ENCODE data around the gene ZNF865. TPM values are rescaled to one million over a fixed set of nuclear protein-coding genes. Genes with fewer than 3 reads are reported as not detected.
"Not testable (repeated sequence)": the region's sequence is repeated elsewhere in the genome, so short reads cannot be mapped to it uniquely, and the experiment has no call there.

ZNF865 gene
- total RNA-seq, 1 experiment from 2014 or later: 16.2 TPM

GRCh38 chr19:55567708-55568328 is 37.6 kb upstream of the ZNF865 start:
- H3K79me2 ChIP-seq (ENCODE audit: insufficient read depth, low read length): no peaks in the 10 kb centered on the region
- no peaks in the 10 kb centered on the region for H3K27me3 ChIP-seq (ENCODE audit: insufficient read depth, low read length)
- no peak overlapping the region for H3K9ac ChIP-seq (ENCODE audit: low read length)
- ATAC-seq (no peak), DNase-seq (ENCODE audit: low read depth, low spot score) (no peak)
- H3K4me3 ChIP-seq (replicated peaks in 1 of 2; ENCODE audit: low read depth in 1 of 2, low read length in 2 of 2): no peak overlapping the region
- H3K9me2 ChIP-seq (ENCODE audit: insufficient read depth): no peaks in the 10 kb centered on the region
- no peaks in the 10 kb centered on the region for H3K9me3 ChIP-seq (ENCODE audit: control insufficient read depth in 1 of 2, insufficient read depth in 1 of 2, low read depth in 1 of 2, low read length in 2 of 2)
- POLR2A ChIA-PET: no interaction called here
- BruUV-seq (replicated peaks): no TSS peak
- intact Hi-C loops (cut with micrococcal nuclease): no loop called here
- H3K4me2 ChIP-seq (ENCODE audit: low read length): no peak overlapping the region
- H4K20me1 ChIP-seq (ENCODE audit: insufficient read depth): no peaks in the 10 kb centered on the region
- H3K36me3 ChIP-seq (ENCODE audit: control insufficient read depth in 1 of 2, insufficient read depth in 2 of 2, low read length in 2 of 2): no peaks in the 10 kb centered on the region
- RAD21 ChIA-PET (ENCODE audit: low non-redundant PET in 1 of 2, low total read pairs in 2 of 2, uncharacterized antibody in 2 of 2, unreplicated experiment in 2 of 2): no interaction called here
- H2AFZ ChIP-seq (ENCODE audit: low read depth, low read length, poor library complexity, severe bottlenecking): no peak overlapping the region
- H3K4me1 ChIP-seq (ENCODE audit: control insufficient read depth in 1 of 2, insufficient read depth in 2 of 2, low read length in 2 of 2): no peaks in the 10 kb centered on the region
- CTCF ChIA-PET: no interaction called here
- TF ChIP-seq ZFX (IDR thresholded peaks at IDR 0.05): no peak
- TF ChIP-seq SP1 (IDR thresholded peaks at IDR 0.05; ENCODE audit: low read depth): no peak
- no peak for TF ChIP-seq SIN3A (IDR thresholded peaks at IDR 0.05; ENCODE audit: low read depth)
- TF ChIP-seq REST (IDR thresholded peaks at IDR 0.05; ENCODE audit: low read depth): no peak
- no peak for TF ChIP-seq EZH2phosphoT487 (IDR thresholded peaks at IDR 0.05; ENCODE audit: borderline replicate concordance)
- no peak for TF ChIP-seq FOSL1 (IDR thresholded peaks at IDR 0.05; ENCODE audit: low read depth)
- no peak for TF ChIP-seq SRF (IDR thresholded peaks at IDR 0.05; ENCODE audit: low read depth)
- TF ChIP-seq CEBPB (IDR thresholded peaks at IDR 0.05; ENCODE audit: low read depth): no peak
- no peak for TF ChIP-seq CBX3 (IDR thresholded peaks at IDR 0.05; ENCODE audit: low read depth)
- no peak for TF ChIP-seq TCF7L2 (IDR thresholded peaks at IDR 0.05; ENCODE audit: borderline replicate concordance, extremely low read depth, insufficient read depth, insufficient read length)
- no peak for TF ChIP-seq ZNF274 (IDR thresholded peaks at IDR 0.05; ENCODE audit: low read depth, low read length)
- no peak for TF ChIP-seq ZBTB33 (IDR thresholded peaks at IDR 0.05; ENCODE audit: extremely low read depth, insufficient replicate concordance, low read length)
- no peak for TF ChIP-seq JUND (IDR thresholded peaks at IDR 0.05)
- no peak for TF ChIP-seq YY1 (IDR thresholded peaks at IDR 0.05; ENCODE audit: extremely low read depth, insufficient replicate concordance, low read depth, low read length)
- TF ChIP-seq EZH2 (IDR thresholded peaks at IDR 0.05): no peak
- H3K27ac ChIP-seq (ENCODE audit: low read depth, low read length): no peak overlapping the region

- H3K27ac ChIP-seq (ENCODE audit: low read depth, low read length); H3K36me3 ChIP-seq (ENCODE audit: control insufficient read depth in 1 of 2, insufficient read depth in 2 of 2, low read length in 2 of 2); H3K4me1 ChIP-seq (ENCODE audit: control insufficient read depth in 1 of 2, insufficient read depth in 2 of 2, low read length in 2 of 2); H3K79me2 ChIP-seq (ENCODE audit: insufficient read depth, low read length); H3K9me2 ChIP-seq (ENCODE audit: insufficient read depth); CTCF ChIA-PET; H3K9me3 ChIP-seq (ENCODE audit: control insufficient read depth in 1 of 2, insufficient read depth in 1 of 2, low read depth in 1 of 2, low read length in 2 of 2); H3K4me2 ChIP-seq (ENCODE audit: low read length); POLR2A ChIA-PET; RAD21 ChIA-PET (ENCODE audit: low non-redundant PET in 1 of 2, low total read pairs in 2 of 2, uncharacterized antibody in 2 of 2, unreplicated experiment in 2 of 2); H3K27me3 ChIP-seq (ENCODE audit: insufficient read depth, low read length); H2AFZ ChIP-seq (ENCODE audit: low read depth, low read length, poor library complexity, severe bottlenecking); intact Hi-C loops (cut with micrococcal nuclease); H4K20me1 ChIP-seq (ENCODE audit: insufficient read depth); BruUV-seq (replicated peaks); H3K4me3 ChIP-seq (replicated peaks in 1 of 2; ENCODE audit: low read depth in 1 of 2, low read length in 2 of 2); ATAC-seq; DNase-seq (ENCODE audit: low read depth, low spot score); H3K9ac ChIP-seq (ENCODE audit: low read length): not testable (repeated sequence)
Observed at GRCh38 chr19:55569477-55569876, 36.0 kb upstream of the ZNF865 start.
